ENCODE measurements around the gene PACSIN1. TPM values are rescaled to one million over a fixed set of nuclear protein-coding genes. Genes with fewer than 3 reads are reported as not detected.

Gene PACSIN1
- total RNA-seq, 1 experiment from 2014 or later, result not detected

DNA sequence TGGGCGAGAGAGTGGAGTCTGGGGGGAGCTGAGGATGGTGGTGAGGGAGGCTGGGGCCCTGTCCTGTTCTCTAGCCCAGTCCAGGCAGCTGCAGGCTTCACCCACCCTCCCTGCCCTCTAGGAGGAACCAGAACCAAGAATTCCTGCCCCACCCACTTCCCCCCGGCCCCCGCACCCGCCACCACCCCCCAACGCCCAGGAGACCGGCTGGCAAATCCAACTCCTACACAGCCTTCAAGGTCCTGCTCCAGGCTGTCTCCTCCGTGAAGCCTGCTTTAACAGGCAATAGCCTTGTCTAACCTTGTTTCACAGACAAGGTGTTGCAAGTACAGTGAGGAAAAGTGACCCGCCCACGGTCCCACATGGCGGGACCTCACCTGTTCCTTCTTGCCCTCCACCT lies 87.9 kb downstream of the PACSIN1 start:
- TF ChIP-seq EZH2 (IDR thresholded peaks at IDR 0.05; ENCODE audit: borderline replicate concordance, low read depth, low read length, poor library complexity, severe bottlenecking), result no peak
- TF ChIP-seq CTCF (conservative IDR thresholded peaks at IDR 0.05; ENCODE audit: low read depth, low read length), result no peak
- ChIA-PET CTCF (no interaction called here), POLR2A (ENCODE audit: low non-redundant PET) (no interaction called here)
- no peaks in the 10 kb centered on the region for H3K9me3 ChIP-seq (ENCODE audit: low read depth, low read length, poor library complexity, severe bottlenecking)
- no TSS peak for BruUV-seq (replicated peaks)
- no peak overlapping the region for H3K4me3 ChIP-seq (ENCODE audit: low read depth, low read length, poor library complexity, severe bottlenecking)
- intact Hi-C loops (cut with micrococcal nuclease; ENCODE audit: unreplicated experiment), result no loop called here
- no peak for DNase-seq (ENCODE audit: low spot score)
- H3K4me1 ChIP-seq (ENCODE audit: insufficient read depth, low read length, poor library complexity, severe bottlenecking), result no peaks in the 10 kb centered on the region
- no peak overlapping the region for H3K27ac ChIP-seq (ENCODE audit: low read depth, low read length, poor library complexity, severe bottlenecking)
- H3K36me3 ChIP-seq (ENCODE audit: insufficient read depth, low read length, poor library complexity, severe bottlenecking), result no peaks in the 10 kb centered on the region
- H3K27me3 ChIP-seq (replicated peaks; ENCODE audit: insufficient read depth, low read depth, low read length, poor library complexity), result no peaks in the 10 kb centered on the region

- Histone ChIP-seq H3K4me1 (ENCODE audit: insufficient read depth, low read length, poor library complexity, severe bottlenecking) (no peaks in the 10 kb centered on the region), H3K27me3 (replicated peaks; ENCODE audit: insufficient read depth, low read depth, low read length, poor library complexity) (no peaks in the 10 kb centered on the region), H3K4me3 (ENCODE audit: low read depth, low read length, poor library complexity, severe bottlenecking) (no peak overlapping the region), H3K36me3 (ENCODE audit: insufficient read depth, low read length, poor library complexity, severe bottlenecking) (no peaks in the 10 kb centered on the region), H3K9me3 (ENCODE audit: low read depth, low read length, poor library complexity, severe bottlenecking) (no peaks in the 10 kb centered on the region), H3K27ac (ENCODE audit: low read depth, low read length, poor library complexity, severe bottlenecking) (no peak overlapping the region)
- no peak for DNase-seq (ENCODE audit: low spot score)
- no TSS peak for BruUV-seq (replicated peaks)
- intact Hi-C loops (cut with micrococcal nuclease; ENCODE audit: unreplicated experiment), result no loop called here
- ChIA-PET CTCF (no interaction called here), POLR2A (ENCODE audit: low non-redundant PET) (no interaction called here)
- no peak for TF ChIP-seq CTCF (conservative IDR thresholded peaks at IDR 0.05; ENCODE audit: low read depth, low read length)
- TF ChIP-seq EZH2 (IDR thresholded peaks at IDR 0.05; ENCODE audit: borderline replicate concordance, low read depth, low read length, poor library complexity, severe bottlenecking), result no peak
These were observed 88.6 kb downstream of the PACSIN1 start for GRCh38 chr6:34554291-34555006.

DNA sequence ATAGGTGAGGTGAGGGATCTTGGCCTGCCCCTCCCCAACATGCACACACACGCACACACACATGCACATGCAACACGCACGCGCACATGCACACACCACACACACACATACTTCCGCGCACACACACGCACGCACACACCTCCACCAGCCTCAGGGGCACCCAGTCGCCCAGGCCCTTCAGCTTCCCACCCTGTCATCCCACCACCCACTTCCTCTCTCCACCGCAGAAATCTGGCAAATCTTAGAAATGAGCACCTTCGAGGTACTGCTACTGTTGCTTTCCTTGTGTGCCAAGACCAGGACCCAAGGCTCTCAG lies 89.1 kb downstream of the PACSIN1 start:
- H3K9me3 ChIP-seq (ENCODE audit: low read depth, low read length, poor library complexity, severe bottlenecking), result no peaks in the 10 kb centered on the region
- H3K4me1 ChIP-seq (ENCODE audit: insufficient read depth, low read length, poor library complexity, severe bottlenecking), result no peaks in the 10 kb centered on the region
- H3K4me3 ChIP-seq (ENCODE audit: low read depth, low read length, poor library complexity, severe bottlenecking), result no peak overlapping the region
- H3K36me3 ChIP-seq (ENCODE audit: insufficient read depth, low read length, poor library complexity, severe bottlenecking), result no peaks in the 10 kb centered on the region
- DNase-seq (ENCODE audit: low spot score), result no peak
- ChIA-PET POLR2A (ENCODE audit: low non-redundant PET) (no interaction called here), CTCF (no interaction called here)
- intact Hi-C loops (cut with micrococcal nuclease; ENCODE audit: unreplicated experiment), result no loop called here
- BruUV-seq (replicated peaks), result no TSS peak
- H3K27me3 ChIP-seq (replicated peaks; ENCODE audit: insufficient read depth, low read depth, low read length, poor library complexity), result no peaks in the 10 kb centered on the region
- H3K27ac ChIP-seq (ENCODE audit: low read depth, low read length, poor library complexity, severe bottlenecking), result no peak overlapping the region
- no peak for TF ChIP-seq EZH2 (IDR thresholded peaks at IDR 0.05; ENCODE audit: borderline replicate concordance, low read depth, low read length, poor library complexity, severe bottlenecking)
- TF ChIP-seq CTCF (conservative IDR thresholded peaks at IDR 0.05; ENCODE audit: low read depth, low read length), result no peak
